Stimulated activated CD8-positive, alpha-beta memory T cell treated with anti-CD3 and anti-CD28 coated beads, Interleukin-15, amount 100 ng/mL, for 1 hour (primary cell): Measurements from ENCODE around the gene YTHDC1.
"Not testable (repeated sequence)": the region's sequence is repeated elsewhere in the genome, so short reads cannot be mapped to it uniquely, and the experiment has no call there.

Source experiments
- DNase-seq: peaks from one replicate; pipeline ENCODE4 v3.0.0-alpha.2; 2020; ENCODE audit warnings: low read depth

Gene YTHDC1

DNA sequence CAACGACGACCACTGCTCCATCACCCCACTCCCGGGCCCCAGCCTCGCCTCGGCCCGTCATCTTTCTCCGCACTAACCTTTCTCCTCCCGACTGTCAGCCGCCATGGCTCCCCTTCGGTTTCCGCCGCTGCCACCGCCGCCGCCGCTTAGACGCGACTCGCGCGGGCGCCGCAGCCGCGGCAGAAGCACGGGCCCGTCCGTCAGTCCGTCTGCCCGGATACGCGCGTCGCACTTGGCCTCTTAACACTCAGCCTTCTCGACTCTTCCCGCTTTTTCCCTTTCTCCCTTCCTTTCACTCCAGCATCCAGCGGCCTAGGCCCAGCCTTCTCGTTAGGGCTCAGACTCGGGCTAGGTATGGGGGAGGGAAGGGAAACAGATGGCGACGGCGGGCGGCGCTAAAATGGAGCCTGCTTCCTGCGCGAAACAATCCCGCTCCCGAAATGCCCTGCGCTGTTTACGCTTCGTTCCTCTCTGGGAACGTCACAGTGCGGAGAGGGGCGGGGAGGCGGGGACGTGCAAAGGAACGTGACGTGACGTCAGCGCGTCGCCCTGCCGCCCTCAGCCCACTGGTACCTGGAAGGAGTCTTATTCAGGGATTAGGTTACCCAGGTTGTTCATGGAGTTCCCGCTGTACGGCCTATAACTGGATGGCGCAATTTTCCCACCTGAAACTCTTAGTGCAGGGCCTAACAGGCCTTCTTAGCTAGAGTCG lies at the start of gene YTHDC1:
TSS of gene YTHDC1 (minus strand) at position 442 of the 712 bp plus-strand sequence. CDS start at position 105, 337 bp downstream.
- peak; percentile 93 for DNase-seq

DNA sequence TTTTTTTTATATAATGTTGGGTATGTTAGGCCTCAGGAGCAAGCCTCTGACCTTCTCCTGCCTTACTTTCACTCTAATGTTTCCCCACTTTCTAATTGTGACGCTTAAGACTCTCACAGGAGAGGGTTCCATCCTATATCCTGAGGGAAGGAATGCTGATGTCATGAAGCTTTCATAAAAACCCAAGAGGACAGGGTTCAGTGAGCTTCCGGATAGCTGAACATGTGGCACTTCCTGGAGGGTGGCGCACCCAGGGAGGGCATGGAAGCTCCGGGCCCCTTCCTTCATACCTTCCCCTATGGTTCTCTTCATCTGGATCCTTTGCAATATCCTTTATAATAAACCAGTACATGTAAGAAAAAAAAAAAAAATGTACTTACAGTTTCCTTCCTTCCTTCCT lies 49.4 kb upstream of the YTHDC1 start:
- no peak for DNase-seq

DNA sequence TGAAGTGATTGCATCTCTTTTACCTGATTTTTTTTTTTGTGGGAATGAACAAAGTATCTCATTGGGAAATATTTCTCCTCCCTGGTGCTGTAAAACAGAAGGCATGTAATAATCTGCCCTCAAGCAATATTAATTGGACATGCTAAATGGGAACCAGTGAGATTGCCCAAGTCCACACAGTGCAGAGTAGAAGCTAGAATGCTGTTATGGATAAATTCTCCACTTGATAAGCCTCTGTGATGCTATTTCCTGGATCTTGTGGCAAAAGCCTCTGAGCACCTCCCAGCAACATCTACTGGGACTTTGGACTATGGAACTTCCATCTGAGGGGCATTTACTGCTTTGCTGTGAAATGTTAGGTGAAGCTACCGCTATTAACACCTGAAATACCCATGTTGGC lies 46.9 kb upstream of the YTHDC1 start:
- no peak for DNase-seq

DNA sequence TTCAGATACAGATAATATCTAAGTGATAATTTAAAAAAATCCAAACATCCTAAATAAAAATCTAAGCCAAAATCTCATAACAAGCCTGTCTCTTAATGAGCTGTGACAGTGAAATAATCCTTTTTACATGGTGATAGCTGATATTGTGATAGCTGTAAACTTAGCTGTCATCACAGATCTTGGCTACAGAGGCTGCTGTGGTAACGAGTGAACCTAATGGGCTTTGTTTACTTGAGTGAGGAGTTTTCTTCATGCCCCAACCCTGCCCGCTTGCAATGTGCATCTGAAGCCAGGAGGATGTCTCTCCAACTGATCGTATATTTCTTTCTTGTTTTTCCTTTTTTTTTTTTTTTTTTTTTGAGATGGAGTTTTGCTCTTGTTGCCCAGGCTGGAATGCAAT lies 41.5 kb upstream of the YTHDC1 start:
- DNase-seq = no peak

DNA sequence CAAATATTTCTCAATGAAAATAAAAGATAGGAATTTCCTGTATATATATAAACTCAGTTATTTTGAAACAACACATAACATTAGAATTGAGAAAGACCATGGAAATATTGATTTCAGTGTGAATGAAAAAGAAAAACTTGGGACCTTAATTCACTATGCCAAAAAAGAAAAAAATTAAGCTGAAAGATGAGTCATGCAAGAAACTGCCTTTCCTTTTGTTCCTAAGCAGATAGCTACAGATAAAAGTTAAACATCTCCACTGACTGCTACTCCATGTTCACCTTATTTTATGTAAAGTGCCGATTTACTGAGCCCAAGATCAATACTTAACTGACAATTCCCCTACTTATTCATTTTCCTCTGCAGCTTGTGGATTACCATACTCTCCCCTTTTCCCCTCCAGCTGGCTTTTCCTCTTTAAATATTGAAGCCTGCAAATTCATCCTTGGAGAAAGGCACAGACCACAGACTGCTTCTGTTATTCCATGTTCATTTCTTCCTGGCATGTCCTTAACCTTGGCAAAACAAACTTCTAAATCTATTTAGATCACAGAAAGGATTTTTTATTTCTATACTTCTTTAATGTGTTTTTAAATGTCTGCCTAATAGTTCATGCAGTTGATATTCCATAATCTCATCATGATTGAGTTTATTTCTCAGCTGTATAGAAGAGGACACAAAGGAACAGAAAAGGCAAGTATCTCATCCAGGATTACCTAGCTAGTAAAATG lies 40.5 kb upstream of the YTHDC1 start:
- no peak for DNase-seq

DNA sequence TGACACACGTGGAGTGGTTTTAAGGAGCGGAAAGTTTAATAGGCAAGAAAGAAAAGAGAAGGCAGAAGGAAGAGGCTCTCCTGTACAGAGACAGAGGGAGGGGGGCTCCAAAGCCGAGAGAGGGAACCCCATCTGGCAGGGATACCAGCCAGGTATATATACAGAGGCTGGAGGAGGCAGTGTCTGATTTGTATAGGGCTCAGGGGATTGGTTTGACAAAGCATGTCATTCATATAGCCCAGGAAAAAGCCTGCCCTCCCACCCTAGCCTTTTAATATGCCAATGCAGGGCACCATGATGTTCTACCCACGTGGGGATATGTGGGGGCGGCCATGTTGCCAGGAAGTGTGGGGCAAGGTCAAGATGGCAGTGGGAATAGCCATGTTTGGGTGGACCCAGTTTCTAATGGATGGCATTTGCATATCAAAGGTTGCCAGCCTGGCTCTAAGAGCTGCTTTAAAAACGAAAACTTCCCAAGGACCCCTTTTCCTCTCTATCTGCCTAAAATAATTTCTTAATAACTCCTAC lies 39.6 kb upstream of the YTHDC1 start:
- not testable (repeated sequence) for DNase-seq

DNA sequence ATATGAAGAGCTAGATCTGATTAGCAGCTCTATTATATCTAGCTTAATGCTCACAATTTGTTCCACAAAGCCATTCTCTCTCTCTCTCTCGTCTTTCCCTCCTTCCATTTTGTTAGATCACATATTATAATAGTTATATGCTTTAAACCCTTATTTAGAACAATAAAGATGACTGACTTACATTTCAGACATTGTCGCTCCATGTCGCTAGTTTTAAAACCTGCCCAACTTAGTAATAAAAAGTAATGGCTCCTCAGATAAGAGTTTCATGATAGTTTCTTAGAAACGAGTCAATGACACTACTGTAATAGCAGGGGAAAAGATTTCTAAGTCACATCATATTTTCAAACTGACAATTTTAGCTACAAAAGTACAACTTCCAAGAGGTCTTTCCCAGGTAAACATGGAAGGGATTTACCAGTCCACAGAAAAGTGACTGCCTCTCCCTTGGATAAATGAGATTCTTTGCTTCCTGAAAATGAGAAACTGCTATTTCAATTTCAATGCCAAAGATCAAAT lies 38.5 kb upstream of the YTHDC1 start:
- no peak for DNase-seq

DNA sequence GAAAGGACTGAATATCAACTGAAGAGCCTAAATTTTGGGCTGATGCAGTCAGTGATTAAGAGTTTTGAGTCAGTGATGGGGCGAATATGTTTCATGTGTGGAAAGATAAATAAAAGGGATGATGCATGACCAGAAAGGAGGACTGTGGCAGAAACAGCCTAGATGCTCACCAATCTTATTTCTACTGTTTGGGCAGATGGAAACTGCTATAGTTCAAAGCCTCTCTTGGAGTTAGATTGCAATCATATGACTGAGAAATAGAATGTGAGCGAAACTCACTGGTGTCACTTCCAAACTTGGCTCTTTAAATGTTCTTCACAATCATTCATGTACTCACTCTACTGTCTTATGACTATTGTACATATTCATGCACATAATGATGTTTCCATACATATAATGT lies 35.4 kb upstream of the YTHDC1 start:
- DNase-seq = no peak

DNA sequence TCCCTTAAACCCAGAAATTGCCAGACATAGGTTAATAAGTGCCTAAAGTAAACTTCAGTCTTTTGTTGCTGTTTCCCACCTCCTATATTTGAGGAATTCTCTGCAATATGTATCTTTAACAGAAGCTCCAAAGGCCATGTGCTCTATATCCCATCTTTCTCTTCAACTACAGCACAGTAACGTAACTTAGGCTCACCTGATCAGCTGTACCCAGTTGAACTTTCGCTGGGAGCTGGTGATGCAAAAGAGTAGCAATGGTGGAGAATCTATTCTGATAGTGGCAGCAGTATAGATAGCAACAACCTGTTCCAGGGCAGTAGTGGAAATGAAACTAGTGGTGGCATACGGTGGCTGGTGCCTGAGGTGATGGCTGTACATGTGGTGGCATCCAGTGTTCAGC lies 33.2 kb upstream of the YTHDC1 start:
- no peak for DNase-seq

DNA sequence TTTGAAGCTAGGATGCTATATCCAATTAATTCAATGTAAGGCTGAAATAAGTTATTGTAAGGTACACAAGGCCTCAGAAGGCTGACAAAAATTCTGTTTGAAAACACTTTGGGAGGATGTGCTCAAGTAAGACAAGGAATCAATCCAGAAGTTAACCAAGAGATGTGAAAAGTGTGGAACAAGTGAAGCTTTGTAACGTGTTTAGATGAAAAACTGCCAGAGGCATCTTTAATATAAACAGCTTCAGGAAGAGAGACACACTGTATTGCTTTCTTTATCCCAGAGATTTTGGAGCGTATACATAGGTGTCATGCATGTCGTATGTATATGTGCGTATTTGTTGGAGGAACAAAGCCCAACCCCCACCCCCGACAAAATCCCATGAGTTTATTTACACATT lies 28.3 kb upstream of the YTHDC1 start:
- DNase-seq = no peak

DNA sequence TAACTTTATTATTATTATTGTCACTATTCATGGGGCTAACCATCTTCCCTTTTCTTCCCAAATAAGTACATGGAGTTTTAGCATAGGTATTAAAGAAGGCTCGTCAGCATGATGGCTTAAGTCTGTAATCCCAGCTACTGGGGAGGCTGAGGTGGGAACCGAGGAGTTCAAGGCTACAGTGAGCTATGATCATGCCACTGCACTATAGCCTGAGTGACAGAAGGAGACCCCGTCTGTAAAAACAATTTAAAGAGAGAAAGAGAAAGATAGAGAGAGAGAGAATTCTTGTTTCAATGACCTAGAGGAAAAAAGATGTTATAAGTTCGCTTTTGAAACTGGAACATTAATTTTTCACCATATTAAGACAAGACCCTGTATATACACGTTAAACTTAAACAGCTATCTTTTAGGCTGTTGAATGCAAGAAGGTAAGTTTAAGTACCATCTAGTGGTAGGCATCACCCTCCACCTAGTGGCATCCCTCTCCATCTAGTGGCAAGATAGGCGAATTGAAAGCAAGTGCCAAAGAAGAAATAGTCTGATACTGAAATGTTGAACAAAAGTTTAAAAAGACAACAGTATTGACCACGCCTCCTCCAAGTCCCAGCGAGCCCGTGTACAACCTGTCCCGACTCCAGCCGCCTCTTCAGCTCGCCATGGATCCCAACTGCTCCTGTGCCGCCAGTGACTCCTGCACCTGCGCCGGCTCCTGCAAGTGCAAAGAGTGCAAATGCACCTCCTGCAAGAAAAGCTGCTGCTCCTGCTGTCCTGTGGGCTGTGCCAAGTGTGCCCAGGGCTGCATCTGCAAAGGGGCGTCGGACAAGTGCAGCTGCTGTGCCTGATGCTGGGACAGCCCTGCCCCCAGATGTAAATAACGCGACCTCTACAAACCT lies 26.0 kb upstream of the YTHDC1 start:
- no peak for DNase-seq

DNA sequence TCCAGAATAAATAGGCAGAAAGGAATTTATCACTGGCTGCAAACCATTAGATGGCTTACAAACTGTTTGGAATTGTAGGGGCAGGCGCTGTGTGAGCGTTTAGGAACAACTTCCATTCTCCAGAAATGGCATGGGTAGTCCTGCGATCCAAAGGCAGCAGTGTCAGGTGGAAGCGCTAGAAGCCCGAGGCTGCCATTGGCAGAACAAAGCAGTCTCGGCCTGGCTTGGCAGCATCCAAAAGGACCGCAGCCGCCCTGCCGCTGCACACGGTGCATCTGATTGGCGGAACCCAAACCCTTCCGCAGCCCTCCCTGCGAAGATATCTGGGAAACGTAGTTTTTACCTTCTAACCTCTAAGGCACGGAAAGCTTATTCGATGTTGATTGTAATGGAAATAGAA lies 23.6 kb upstream of the YTHDC1 start:
- no peak for DNase-seq

DNA sequence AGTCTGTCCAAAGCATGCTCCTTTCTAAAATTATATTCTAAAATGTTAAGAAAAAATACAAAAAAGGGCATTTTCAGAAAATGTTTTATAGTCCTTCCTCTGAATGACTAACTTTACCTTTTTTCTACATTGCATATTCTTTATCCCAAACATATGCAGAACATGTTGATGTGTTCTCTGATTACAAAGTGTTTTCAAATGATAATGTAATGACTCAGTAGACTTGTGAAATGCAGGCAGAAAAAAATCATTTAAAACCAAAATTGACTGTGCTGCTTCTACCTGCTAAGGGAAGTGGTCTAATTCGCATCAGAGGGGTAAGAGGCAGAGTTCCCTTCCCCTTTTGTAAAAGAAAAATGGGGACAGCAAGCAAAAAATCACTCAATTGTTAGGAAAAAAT lies 22.7 kb upstream of the YTHDC1 start:
- DNase-seq = no peak

DNA sequence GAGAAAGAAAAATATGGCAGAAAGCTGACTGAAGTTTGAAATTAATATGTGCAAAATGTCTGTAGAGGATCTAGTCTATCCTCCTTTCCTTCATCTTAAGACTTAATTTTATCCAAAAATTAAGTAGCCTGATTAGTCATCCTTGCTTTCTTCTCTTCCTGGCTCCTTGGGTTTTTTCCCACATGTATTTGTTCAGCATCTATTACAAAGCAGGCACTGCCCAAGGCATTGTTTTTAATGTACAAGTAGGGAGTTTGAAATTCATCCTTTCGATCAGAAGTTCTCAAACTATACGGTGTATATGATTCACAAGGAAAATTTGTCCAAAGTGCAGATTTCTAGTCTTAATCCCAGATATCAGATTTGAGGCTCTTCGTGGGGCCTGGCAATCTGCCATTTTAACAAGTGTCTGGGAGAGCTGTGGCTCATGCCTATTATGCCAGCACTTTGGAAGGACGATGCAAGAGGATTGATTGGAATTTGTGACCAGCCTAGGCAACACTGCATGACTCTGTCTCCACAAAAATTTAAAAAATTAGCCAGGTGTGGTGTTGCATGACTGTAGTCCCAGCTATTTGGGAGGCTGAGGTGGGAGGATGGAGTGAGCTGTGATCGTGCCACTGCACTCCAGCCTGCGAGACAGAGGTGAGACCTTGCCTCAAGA lies 19.4 kb upstream of the YTHDC1 start:
- no peak for DNase-seq

DNA sequence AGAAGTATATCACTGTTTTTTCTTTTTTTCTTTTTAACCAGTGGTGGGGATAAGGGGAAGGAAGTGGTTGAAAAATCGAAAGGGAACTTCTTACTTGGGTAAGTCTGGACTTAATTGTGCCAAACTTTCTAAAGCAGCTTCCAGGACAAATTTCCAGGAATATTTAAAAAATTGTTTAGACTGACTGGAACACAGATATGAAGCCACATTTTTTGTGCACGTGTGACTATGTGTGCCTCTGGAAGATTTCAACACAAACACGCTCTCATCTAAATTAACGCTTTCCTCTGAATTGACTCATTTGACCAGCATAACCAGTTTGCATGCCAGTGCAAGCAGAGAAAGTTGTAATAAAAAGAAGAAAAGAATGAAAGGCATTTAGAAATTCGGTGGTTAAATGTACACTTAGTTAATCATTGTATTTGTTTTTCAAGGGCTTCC lies 18.8 kb upstream of the YTHDC1 start:
- no peak for DNase-seq

DNA sequence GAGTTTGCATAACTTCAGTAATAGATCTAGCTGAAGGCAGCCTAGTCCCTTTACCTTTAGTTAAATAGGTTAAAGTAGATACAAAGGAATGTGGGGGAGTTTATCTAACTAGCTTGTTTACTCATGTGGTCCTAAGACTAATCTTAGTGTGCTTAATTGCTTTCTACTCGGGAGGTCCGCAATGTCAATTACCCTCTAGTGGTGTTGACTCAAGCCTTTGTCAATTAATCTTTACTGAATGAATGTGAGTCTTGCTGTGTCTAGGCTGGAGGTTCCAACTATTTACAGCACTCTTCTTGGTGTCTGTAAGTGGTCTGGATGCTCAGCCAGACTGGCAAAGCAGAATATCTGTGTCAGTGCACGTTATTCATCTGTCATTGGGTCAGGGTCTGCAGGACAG lies 17.9 kb upstream of the YTHDC1 start:
- no peak for DNase-seq

DNA sequence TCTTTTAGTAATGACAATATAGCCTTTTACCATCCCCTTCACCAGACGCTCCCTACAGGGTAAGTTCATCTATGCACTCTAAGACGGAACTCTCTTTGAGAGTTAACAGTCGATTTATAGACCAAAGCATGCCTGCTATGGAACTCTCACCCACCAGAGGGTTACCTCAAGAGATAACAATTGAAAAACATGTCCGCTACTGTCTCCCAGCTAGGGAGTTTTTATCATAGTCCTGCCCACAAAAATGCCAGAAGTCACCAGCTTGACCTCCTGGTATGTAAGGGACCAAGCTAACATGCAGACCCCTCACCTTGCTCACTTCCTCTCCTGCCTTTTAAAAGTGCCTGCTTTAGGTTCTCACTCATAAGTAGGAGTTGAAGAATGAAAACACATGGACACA lies 16.7 kb upstream of the YTHDC1 start:
- DNase-seq = no peak

DNA sequence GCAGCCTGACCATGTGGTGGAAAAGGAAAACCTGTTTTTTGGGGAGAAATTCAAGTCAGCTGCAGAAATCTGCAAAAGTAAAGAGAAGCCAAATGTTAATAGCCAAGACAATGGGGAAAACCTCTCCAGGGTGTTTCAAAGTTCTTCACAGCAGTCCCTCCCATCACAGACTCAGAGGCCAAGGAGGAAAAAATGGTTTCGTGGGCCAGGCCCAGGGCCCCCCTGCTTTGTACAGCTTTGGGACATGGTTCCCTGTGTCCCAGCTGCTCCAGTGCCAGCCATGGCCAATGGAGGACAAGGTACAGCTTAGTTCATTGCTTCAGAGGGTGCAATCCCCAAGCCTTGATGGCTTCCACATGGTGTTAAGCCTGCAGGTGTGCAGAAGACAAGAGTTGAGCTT lies 15.2 kb upstream of the YTHDC1 start:
- no peak for DNase-seq

DNA sequence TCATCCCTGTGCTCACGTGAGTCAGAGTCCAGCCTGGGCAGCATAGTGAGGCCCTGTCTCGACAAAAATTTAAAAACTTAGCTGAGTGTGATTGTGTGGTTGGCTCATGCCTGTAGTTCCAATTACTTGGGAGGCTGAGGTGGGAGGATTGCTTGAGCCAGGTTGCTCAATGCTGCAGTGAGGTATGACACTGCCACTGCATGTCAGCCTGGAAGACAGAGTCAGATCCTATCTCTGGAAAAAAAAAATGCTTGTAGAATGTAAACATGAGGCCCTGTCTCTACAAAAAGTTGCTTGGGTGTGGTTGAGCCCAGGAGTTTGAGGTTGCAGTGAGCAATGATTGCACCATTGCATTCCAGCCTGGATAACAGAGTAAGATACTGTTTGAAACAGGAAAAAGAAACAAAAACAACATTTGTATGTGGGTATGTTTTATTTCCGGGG lies 11.3 kb upstream of the YTHDC1 start:
- DNase-seq = no peak

DNA sequence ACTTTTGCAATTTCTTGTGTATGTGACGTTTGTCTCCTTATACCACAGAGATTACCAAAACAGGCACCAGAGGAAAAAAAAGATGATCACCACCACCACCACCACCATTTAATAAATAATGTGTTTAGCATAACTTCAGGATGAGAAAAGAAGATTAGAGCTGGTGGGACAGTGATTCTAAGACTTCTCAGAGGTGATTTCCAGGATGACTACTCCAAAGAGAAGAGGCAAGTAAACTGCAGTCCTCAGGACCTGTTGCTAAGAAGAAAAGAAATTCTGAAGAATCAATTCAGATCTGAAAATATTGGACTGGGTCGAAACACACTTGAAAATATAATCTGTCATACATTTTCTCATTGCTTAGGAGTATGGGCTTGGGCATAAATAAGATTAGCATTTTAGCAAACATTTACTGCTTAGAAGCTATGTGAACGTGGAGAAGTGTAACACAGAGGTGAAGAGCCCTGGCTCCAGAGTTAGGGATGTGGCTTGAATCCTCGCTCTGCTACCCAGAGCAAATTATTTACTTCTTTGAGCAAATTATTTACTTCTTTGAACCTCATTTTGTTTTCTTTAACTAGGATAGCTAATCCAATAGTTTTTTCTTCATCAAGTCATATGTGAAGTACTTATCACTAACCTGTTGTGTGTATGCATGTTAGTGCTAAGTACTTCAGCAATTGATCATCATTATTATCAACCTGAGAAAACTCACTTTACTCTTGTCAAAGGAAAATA lies 10.5 kb upstream of the YTHDC1 start:
- no peak for DNase-seq

DNA sequence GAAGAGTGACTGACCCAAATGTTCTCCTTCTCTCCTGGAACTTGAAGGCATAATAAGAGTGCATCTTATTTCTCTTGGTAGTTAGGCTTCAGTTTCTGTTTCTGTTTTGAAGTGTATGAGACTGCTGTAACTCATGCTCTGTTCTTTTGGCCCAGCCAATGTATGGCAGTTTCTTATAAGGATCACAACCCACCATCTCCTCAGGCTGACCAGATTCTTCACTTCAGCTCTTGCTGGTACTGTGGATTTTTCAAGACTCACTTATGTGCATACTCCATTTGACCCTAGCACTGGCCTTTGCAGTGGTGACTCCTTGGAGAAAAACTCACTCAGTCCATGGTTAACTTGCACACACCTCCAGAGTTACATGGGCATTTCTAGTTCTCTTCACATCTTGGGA lies 9.6 kb upstream of the YTHDC1 start:
- no peak for DNase-seq
